OCI-LY7 (cell line): ENCODE measurements around the gene CLINT1. TPM values are rescaled to one million over a fixed set of nuclear protein-coding genes. Genes with fewer than 3 reads are reported as not detected.

Source experiments
- BruUV-seq: library from RNA; stranded (reverse); fragments of 400-500 nt; replicated peaks from 2 replicates; lab custom pipeline; 2021; lab: Mats Ljungman, UMichigan
- CTCF ChIA-PET: fragments of 300-600 bp; sonication (Branson Sonifier 250); formaldehyde crosslinking; loops from one replicate; lab custom pipeline; 2022; ENCODE audit warnings: antibody characterized with exemption; ENCODE audit not compliant: unreplicated experiment; lab: Charles Lee
- POLR2A ChIA-PET: fragments of 300-600 bp; sonication (Branson Sonifier 250); formaldehyde crosslinking; loops from one replicate; lab custom pipeline; 2022; ENCODE audit warnings: antibody characterized with exemption; lab: Charles Lee
- DNase-seq: peaks from one replicate; pipeline ENCODE4 v3.0.0-alpha.2; 2015; ENCODE audit warnings: low spot score
- H2AFZ ChIP-seq: fragments of 200-600 bp; sonication (generic), shearing (Covaris generic); 2 replicates; pipeline ENCODE4 v1.6.1; 2014; ENCODE audit warnings: mild to moderate bottlenecking, antibody characterized with exemption, low read length, moderate library complexity
- H3K27ac ChIP-seq: fragments of 200-600 bp; sonication (generic); 2 replicates; pipeline ENCODE4 v1.5.1; 2014; ENCODE audit warnings: mixed run types, low read depth, mild to moderate bottlenecking, moderate library complexity, low read length, inconsistent platforms; ENCODE audit not compliant: poor library complexity, severe bottlenecking
- H3K36me3 ChIP-seq: fragments of 200-600 bp; sonication (generic); 2 replicates; pipeline ENCODE4 v1.6.1; 2014; ENCODE audit warnings: mild to moderate bottlenecking, antibody characterized with exemption, low read length, moderate library complexity, mixed read lengths; ENCODE audit not compliant: insufficient read depth
- H3K4me1 ChIP-seq: fragments of 200-600 bp; sonication (generic); 2 replicates; pipeline ENCODE4 v1.5.1; 2014; ENCODE audit warnings: mild to moderate bottlenecking, low read length; ENCODE audit not compliant: insufficient read depth, poor library complexity, severe bottlenecking
- H3K4me2 ChIP-seq: fragments of 200-600 bp; sonication (generic); 2 replicates; pipeline ENCODE4 v1.6.1; 2014; ENCODE audit warnings: mild to moderate bottlenecking, low read length
- H3K4me3 ChIP-seq: fragments of 200-600 bp; sonication (generic); 2 replicates; pipeline ENCODE4 v1.5.1; 2014; ENCODE audit warnings: mild to moderate bottlenecking, low read depth, low read length; ENCODE audit not compliant: poor library complexity, severe bottlenecking
- H3K79me2 ChIP-seq: fragments of 200-600 bp; sonication (generic); 2 replicates; pipeline ENCODE4 v1.6.1; 2016; ENCODE audit warnings: low read depth, mild to moderate bottlenecking, low read length, moderate library complexity, mixed read lengths; ENCODE audit not compliant: insufficient read depth
- H3K9me2 ChIP-seq: fragments of 200-600 bp; sonication (generic); 2 replicates; pipeline ENCODE4 v1.6.1; 2016; ENCODE audit warnings: mild to moderate bottlenecking, low read length, mixed read lengths; ENCODE audit not compliant: insufficient read depth
- H3K9me3 ChIP-seq: fragments of 200-600 bp; sonication (generic); 2 replicates; pipeline ENCODE4 v1.6.1; 2014; ENCODE audit warnings: mild to moderate bottlenecking, mixed run types, low read length, mixed read lengths
- H4K20me1 ChIP-seq: fragments of 200-600 bp; sonication (generic); 2 replicates; pipeline ENCODE4 v1.6.1; 2014; ENCODE audit warnings: mild to moderate bottlenecking, antibody characterized with exemption, low read length, moderate library complexity, mixed read lengths; ENCODE audit not compliant: insufficient read depth
- CTCF ChIP-seq: fragments of 200-600 bp; sonication (generic); conservative IDR thresholded peaks from 2 replicates; pipeline ENCODE4 v1.5.1; 2014; ENCODE audit warnings: mild to moderate bottlenecking, antibody characterized with exemption, low read length, moderate library complexity, mixed read lengths
- EZH2phosphoT487 ChIP-seq: fragments of 200-600 bp; sonication (generic); IDR thresholded peaks from 2 replicates; pipeline ENCODE4 v1.6.1; 2018; ENCODE audit warnings: low read depth, borderline replicate concordance, mild to moderate bottlenecking, mixed run types, antibody characterized with exemption, low read length, moderate library complexity, mixed read lengths
- intact Hi-C: fragments of 100-400 bp; cut with micrococcal nuclease; formaldehyde crosslinking; loops from one replicate; pipeline ENCODE4 v1.10.0; 2022; ENCODE audit not compliant: unreplicated experiment
- total RNA-seq, 2 experiments: library from RNA; depleted of rRNA in 1 of 2; stranded (reverse); fragments of >200 nt in 1 of 2; shearing (Covaris generic) in 1 of 2; gene quantifications; 2 replicates each; pipeline ENCODE4 v1.2.3, GENCODE V29; 2014 to 2022

Gene CLINT1
- total RNA-seq, 2 experiments from 2014 or later: 107 to 135 TPM

- H3K9me2 ChIP-seq: no peaks in the 10 kb centered on the region
- H3K36me3 ChIP-seq: no peaks in the 10 kb centered on the region
- POLR2A ChIA-PET: interaction anchor here (0.5 to 2.8 kb wide), 17 partner anchors 22 to 1063 kb away, joined by 3 to 21 read pairs (median 3); partner anchors contain the start of gene CLINT1
- no peaks in the 10 kb centered on the region for H3K9me3 ChIP-seq
- H2AFZ ChIP-seq: peak overlapping the region; percentile 88
- H3K4me1 ChIP-seq: peaks cover 26% of the 10 kb centered on the region
- H3K4me3 ChIP-seq: no peak overlapping the region
- DNase-seq: peak; percentile 95
- no TSS peak for BruUV-seq
- H4K20me1 ChIP-seq: no peaks in the 10 kb centered on the region
- TF ChIP-seq EZH2phosphoT487: no peak
- no peak for TF ChIP-seq CTCF
- H3K27ac ChIP-seq: peak overlapping the region; percentile 82
- H3K79me2 ChIP-seq: no peaks in the 10 kb centered on the region
- intact Hi-C loops: loop anchor here (1.0 kb wide), 2 partner anchors 13 to 39 kb away; no protein-coding TSS in a partner anchor
- CTCF ChIA-PET: interaction anchor here (1.0 kb wide), 2 partner anchors 21 to 48 kb away, joined by 3 read pairs; no protein-coding TSS in a partner anchor
- H3K4me2 ChIP-seq: peak overlapping the region; percentile 54
Measured at GRCh38 chr5:157900644-157901043, 41.7 kb upstream of the CLINT1 start.

DNA sequence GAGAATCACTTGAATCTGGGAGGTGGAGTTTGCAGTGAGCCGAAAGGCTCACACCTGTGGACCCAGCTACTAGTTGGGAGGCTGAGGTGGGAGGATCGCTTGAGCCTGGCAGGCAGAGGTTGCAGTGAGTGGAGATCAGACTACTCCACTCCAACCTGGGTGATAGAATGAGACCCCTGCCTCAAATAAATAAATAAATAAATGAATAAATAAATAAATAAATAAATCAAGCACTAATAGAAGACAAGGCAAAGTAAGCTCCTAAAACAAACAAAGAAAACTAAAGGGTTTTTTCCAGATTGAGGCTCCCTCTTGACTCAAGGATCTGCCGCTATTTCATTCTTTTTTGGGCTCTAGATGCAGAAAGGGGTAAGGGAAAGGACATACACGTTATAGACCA, 34.7 kb upstream of the CLINT1 start:
- no peaks in the 10 kb centered on the region for H3K36me3 ChIP-seq
- H3K4me2 ChIP-seq: no peak overlapping the region
- H3K4me3 ChIP-seq: no peak overlapping the region
- no TSS peak for BruUV-seq
- ChIA-PET CTCF (no interaction called here), POLR2A (interaction anchor here (0.7 to 1.6 kb wide), 3 partner anchors 8 to 66 kb away, joined by 3 to 4 read pairs (median 3); no protein-coding TSS in a partner anchor)
- H3K9me3 ChIP-seq: peaks cover 4% of the 10 kb centered on the region; the same call in 1 of the 2 replicates
- intact Hi-C loops: no loop called here
- H2AFZ ChIP-seq: no peak overlapping the region
- H3K9me2 ChIP-seq: no peaks in the 10 kb centered on the region
- no peaks in the 10 kb centered on the region for H4K20me1 ChIP-seq
- no peaks in the 10 kb centered on the region for H3K79me2 ChIP-seq
- no peak for DNase-seq
- peaks cover 11% of the 10 kb centered on the region for H3K4me1 ChIP-seq
- TF ChIP-seq CTCF (no peak), EZH2phosphoT487 (no peak)
- no peak overlapping the region for H3K27ac ChIP-seq

DNA sequence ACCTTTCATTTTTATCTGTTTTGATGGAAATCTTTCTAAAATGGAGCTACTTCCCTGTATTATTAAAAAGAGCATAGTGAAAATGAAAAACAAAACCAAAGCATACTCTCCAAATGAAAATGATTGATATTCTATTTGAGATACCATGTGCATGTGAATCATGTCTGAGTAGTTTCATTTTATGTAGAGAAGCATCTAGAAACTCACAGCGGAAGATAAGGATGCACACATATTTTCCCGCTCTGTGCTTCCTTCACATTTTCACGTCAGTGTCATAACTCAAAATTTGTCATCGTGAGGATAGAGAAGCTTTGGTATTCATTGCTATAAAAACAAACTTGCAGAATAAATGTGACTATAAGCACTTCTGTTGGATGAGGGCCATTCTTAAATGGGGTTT, 34.0 kb upstream of the CLINT1 start:
- intact Hi-C loops: no loop called here
- Histone ChIP-seq H3K4me1 (peaks cover 11% of the 10 kb centered on the region), H3K36me3 (no peaks in the 10 kb centered on the region), H3K9me3 (peaks cover 4% of the 10 kb centered on the region; the same call in 1 of the 2 replicates), H4K20me1 (no peaks in the 10 kb centered on the region), H3K27ac (no peak overlapping the region), H3K4me2 (no peak overlapping the region), H3K79me2 (no peaks in the 10 kb centered on the region), H3K9me2 (no peaks in the 10 kb centered on the region), H2AFZ (no peak overlapping the region), H3K4me3 (no peak overlapping the region)
- POLR2A ChIA-PET: interaction anchor here (0.6 to 1.6 kb wide), 5 partner anchors 8 to 71 kb away, joined by 3 to 4 read pairs (median 3); no protein-coding TSS in a partner anchor
- DNase-seq: no peak
- no TSS peak for BruUV-seq
- TF ChIP-seq EZH2phosphoT487: no peak
- CTCF ChIA-PET: no interaction called here
